ENCODE measurements around the gene RAB6A.

The RAB6A gene

GRCh38 chr11:73648121-73648520, 112.8 kb downstream of the RAB6A start:
- in situ Hi-C loops (cut with HindIII; ENCODE audit: low sequenced_read_pairs), result no loop called here
- no peak for DNase-seq (ENCODE audit: low read depth, low spot score)
- no peak for TF ChIP-seq CTCF (IDR thresholded peaks at IDR 0.05; ENCODE audit: low read depth, low read length)
- H3K4me3 ChIP-seq (ENCODE audit: low read depth, low read length), result no peak overlapping the region

- DNase-seq (ENCODE audit: low read depth, low spot score), result peak; percentile 82
- TF ChIP-seq CTCF (IDR thresholded peaks at IDR 0.05; ENCODE audit: low read depth, low read length), result no peak
- in situ Hi-C loops (cut with HindIII; ENCODE audit: low sequenced_read_pairs), result no loop called here
- peak overlapping the region; percentile 22 for H3K4me3 ChIP-seq (ENCODE audit: low read depth, low read length)
Observed at GRCh38 chr11:73647459-73648100, 113.3 kb downstream of the RAB6A start.

- no peak for DNase-seq (ENCODE audit: low read depth, low spot score)
- no peak within 1 kb of the TSS for H3K4me3 ChIP-seq (ENCODE audit: low read depth, low read length)
- in situ Hi-C loops (cut with HindIII; ENCODE audit: low sequenced_read_pairs), result no loop called here
- TF ChIP-seq CTCF (IDR thresholded peaks at IDR 0.05; ENCODE audit: low read depth, low read length), result no peak
Observed at GRCh38 chr11:73645972-73646631, 114.8 kb downstream of the RAB6A start, which contains the start of gene PLEKHB1. Gene PLEKHB1 (plus strand): TSS chr11:73646581. CDS start chr11:73646609, 28 bp downstream.

GRCh38 chr11:73645121-73645969, 115.5 kb downstream of the RAB6A start:
- H3K4me3 ChIP-seq (ENCODE audit: low read depth, low read length), result no peak overlapping the region
- in situ Hi-C loops (cut with HindIII; ENCODE audit: low sequenced_read_pairs), result no loop called here
- DNase-seq (ENCODE audit: low read depth, low spot score), result no peak
- TF ChIP-seq CTCF (IDR thresholded peaks at IDR 0.05; ENCODE audit: low read depth, low read length), result no peak

- in situ Hi-C loops (cut with HindIII; ENCODE audit: low sequenced_read_pairs), result no loop called here
- no peak for DNase-seq (ENCODE audit: low read depth, low spot score)
- no peak for TF ChIP-seq CTCF (IDR thresholded peaks at IDR 0.05; ENCODE audit: low read depth, low read length)
- no peak overlapping the region for H3K4me3 ChIP-seq (ENCODE audit: low read depth, low read length)
Observed at GRCh38 chr11:73641668-73642067, 119.2 kb downstream of the RAB6A start.

- TF ChIP-seq CTCF (IDR thresholded peaks at IDR 0.05; ENCODE audit: low read depth, low read length), result no peak
- no peak for DNase-seq (ENCODE audit: low read depth, low spot score)
- no peak overlapping the region for H3K4me3 ChIP-seq (ENCODE audit: low read depth, low read length)
- in situ Hi-C loops (cut with HindIII; ENCODE audit: low sequenced_read_pairs), result no loop called here
Observed at GRCh38 chr11:73640592-73640991, 120.3 kb downstream of the RAB6A start.

Measured in astrocyte of the spinal cord (primary cell).